GM20000 (cell line): Measurements from ENCODE around the gene DENND6B.
"Not testable (repeated sequence)": the region's sequence is repeated elsewhere in the genome, so short reads cannot be mapped to it uniquely, and the experiment has no call there.

Experiments
- DNase-seq: peaks from one replicate; pipeline ENCODE4 v3.0.0; 2012; ENCODE audit warnings: low spot score
- TF ChIP-seq, protein P1 (sequence below): IDR thresholded peaks from 2 replicates; pipeline ENCODE4 v1.5.1; 2012; ENCODE audit warnings: mild to moderate bottlenecking, control low read depth; ENCODE audit errors: extremely low read depth, missing control alignments

The DENND6B gene

DNA sequence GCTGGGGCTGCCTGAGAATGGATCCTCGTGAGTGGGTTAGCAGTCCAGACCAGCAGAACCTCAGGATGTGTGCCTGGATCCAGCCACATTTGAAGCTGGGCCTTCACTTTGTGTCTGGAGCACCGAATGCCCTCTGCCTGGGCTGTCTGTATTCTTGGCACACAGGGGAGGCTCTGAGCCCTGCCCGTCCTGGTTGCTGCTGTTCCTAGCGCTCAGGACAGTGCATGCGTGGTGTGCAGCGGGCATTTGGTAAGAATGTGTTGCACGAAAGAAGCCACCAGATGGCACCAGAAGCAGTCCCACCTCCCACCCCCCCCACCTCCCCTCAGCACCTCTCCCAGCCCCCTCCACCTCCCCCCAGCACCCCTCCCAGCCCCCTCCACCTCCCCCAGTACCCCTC is 52.5 kb downstream of the DENND6B start:
- DNase-seq: peak; percentile 79

DNA sequence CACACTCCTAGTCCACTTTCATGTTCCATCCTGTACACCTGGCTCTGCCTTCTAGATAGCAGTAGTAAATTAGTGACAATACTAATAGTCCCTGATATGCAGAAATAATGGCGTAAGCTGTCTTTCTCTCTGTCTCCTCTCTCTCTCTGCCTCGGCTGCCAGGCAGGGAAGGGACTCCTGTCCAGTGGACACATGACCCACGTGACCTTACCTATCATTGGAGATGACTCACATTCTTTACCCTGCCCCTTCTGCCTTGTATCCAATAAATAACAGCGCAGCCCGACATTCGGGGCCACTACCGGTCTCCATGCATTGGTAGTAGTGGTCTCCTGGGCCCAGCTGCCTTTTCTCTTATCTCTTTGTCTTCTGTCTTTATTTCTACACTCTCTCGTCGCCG is 53.0 kb downstream of the DENND6B start:
- not testable (repeated sequence) for DNase-seq

More for the DNA sequence above, 52.5 kb downstream of the DENND6B start:
- TF ChIP-seq, protein P1, sequence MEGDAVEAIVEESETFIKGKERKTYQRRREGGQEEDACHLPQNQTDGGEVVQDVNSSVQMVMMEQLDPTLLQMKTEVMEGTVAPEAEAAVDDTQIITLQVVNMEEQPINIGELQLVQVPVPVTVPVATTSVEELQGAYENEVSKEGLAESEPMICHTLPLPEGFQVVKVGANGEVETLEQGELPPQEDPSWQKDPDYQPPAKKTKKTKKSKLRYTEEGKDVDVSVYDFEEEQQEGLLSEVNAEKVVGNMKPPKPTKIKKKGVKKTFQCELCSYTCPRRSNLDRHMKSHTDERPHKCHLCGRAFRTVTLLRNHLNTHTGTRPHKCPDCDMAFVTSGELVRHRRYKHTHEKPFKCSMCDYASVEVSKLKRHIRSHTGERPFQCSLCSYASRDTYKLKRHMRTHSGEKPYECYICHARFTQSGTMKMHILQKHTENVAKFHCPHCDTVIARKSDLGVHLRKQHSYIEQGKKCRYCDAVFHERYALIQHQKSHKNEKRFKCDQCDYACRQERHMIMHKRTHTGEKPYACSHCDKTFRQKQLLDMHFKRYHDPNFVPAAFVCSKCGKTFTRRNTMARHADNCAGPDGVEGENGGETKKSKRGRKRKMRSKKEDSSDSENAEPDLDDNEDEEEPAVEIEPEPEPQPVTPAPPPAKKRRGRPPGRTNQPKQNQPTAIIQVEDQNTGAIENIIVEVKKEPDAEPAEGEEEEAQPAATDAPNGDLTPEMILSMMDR: no peak

DNA sequence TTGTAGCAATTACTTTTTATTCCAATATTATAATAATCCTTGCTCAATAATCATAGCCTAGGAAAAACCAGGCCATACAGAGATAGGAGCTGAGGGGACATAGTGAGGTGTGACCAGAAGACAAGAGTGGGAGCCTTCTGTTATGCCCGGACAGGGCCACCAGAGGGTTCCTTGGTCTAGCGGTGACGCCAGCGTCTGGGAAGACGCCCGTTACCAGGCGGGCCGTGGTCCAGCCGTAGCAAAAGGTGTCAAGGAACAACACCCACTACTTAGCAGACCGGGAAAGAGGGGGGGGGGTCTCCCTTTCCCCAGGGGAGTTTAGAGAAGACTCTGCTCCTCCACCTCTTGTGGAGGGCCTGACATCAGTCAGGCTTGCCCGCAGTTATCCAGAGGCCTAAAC is 53.5 kb downstream of the DENND6B start:
- DNase-seq: not testable (repeated sequence)

DNA sequence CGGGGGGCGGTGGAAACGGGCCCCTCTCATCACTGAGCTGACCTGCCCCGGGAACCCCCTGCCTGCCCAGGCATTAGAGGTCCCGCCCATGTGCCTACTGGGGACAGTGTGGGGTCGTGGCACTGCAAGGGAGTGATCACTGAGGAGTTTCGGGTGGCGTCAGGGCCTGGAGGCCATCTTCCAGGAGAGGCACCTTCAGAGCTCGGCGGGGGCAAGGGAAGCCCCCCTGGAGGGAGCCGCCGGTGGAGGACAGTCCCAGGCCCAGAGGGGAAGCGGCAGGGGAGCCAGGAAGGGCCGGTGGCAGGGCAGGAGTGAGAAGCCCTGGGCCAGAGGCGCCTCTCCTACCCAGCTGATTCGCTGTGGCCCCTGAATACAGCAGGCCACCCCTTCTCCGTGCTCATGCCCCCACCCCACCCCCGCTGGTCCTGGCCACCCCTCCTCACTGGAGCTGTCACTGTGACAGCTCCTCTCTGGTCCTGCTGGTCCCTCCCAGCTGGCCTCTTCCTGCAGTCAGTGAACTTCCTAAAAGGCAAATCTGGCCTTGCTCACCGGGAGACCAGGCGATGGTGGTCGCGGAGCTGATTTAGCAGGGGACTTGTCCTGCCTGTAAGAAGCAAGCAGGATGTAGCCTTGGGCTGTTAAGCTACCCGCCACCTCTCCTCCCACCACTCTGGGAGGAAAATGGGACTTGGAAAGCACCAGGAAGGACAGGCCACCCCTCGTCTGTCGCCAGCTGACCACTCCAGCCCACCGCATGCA is 54.6 kb downstream of the DENND6B start:
- no peak for DNase-seq
- TF ChIP-seq, protein P1: no peak

DNA sequence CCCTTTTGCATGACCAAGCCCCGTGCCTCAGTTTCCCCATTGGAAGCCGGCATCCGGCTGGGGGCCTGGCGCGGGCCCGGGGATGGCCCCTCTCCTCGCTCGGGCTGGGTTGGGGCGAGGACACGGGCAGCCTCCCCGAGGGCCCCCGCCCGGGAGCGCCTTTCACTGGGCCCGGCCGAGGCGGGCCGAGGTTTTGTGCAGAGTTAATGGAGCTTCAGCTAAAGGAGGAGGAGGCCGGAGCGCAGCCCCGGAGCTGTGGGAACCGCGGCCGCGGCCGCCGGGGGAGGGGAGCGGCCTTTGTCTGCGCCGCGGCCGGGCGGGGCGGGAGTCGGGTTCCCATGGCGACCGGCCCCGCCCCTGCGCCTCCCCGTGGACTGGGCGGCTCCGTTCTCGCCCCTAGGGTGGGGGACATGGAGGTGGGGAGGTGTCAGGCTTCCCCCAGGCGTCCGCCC is 55.3 kb downstream of the DENND6B start:
- DNase-seq: peak; percentile 92
- TF ChIP-seq, protein P1: no peak

DNA sequence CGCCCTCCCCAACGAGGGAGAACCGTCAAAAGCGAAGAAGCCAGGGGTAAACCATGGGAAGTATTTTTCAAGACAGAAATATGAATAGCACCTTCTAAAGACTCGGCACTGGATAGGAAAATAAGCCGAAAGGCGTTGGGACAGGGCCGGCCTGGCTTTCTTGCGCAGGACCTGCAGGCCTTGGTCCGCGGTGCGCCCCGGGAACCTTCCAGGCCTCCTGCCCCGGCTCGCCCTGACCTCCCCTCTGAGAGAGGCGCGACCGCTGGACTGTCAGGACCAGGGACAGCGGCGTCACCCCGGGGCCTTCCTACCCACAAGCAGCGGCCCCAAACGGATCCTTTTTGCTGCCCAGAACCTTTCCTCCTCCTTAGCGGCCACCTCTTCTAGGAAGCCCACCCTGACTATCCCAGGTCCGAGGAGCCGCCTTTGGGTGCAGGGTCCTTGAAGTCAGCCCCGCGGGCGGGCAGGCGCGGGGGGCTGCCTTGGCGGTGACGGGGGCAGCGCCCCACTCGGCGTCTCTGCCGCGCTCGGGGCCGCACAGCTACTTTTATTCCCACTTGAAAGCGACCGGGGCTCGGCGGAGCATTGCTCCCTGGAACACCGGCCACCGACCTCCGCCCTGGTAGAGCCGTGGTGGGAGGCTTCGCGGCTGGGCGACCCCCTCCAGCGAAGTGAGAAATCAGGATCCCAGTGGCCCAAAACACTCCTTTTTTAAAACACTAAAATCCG is 56.0 kb downstream of the DENND6B start:
- TF ChIP-seq, protein P1: no peak
- peak; percentile 87 for DNase-seq

DNA sequence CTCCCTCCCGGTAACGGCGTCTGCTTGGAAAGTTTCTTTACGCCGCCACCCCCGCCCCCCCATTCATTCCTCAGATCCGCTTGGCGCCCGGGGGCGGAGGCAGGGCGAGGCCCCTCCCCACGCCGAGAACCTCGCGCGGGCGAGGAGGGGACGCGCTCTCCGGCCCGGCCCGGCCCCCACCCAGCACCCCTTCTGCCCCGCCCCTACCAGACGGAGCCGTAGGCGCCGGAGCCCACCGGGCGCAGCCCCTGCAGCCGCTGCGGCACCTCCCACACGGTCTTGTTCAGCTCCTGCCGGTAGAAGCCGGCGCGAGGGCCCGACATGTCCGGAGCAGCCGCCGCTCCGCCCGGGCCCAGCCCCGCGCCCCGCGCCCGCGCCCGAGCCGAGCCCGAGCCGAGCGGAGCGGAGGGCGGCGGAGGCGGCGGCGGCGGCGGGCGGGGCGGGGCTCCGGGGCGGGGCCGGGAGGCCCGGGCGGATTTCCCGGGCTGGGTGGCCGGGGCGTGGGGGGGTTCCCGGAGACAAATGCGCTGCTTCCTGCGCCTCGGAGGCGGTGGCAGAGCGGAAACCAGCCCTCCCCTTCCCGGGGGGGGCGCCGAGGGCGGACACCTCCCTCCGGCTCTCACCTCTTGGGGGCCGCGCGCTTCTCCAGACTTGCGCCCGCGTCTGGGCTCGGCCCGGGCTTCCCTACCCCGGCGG is 56.7 kb downstream of the DENND6B start, which contains the start of gene MAPK11:
TSS of gene MAPK11 (minus strand) at position 411 of the 696 bp plus-strand sequence. CDS start at position 323, 88 bp downstream.
- TF ChIP-seq, protein P1: no peak
- DNase-seq: peak; percentile 89

DNA sequence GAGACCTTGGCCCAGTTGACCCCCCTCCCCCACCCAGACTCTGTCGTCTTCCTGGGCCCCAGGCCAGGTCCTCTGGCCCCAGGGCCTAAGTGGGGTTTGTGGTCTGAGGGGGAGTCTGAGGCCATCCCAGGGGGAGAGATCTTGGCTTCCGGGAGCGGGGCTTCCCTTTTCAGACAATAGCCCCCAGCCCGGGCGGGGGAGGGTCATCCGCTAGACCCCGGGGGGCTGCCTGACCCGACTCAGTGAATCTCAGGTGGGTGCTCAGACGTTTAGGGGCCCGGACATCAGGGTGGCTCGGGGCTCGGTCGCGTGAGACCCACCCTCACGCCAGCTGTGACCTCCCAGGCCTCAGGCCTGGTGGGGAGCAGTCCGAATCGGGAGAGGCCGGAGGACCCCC is 57.2 kb downstream of the DENND6B start:
- no peak for DNase-seq

More for the DNA sequence above, 57.2 kb downstream of the DENND6B start:
- TF ChIP-seq, protein P1: no peak
